IPS-20b (cell line): Measurements from ENCODE around the gene NDFIP1.

Experiments
- H3K27ac ChIP-seq: one replicate; pipeline ENCODE4 v1.5.1; 2013; ENCODE audit warnings: low read length
- H3K27me3 ChIP-seq: 2 replicates; pipeline ENCODE4 v1.6.1; 2013; ENCODE audit warnings: mild to moderate bottlenecking, low read length, inconsistent platforms; ENCODE audit not compliant: insufficient read depth
- H3K36me3 ChIP-seq: 2 replicates; pipeline ENCODE4 v1.6.1; 2013; ENCODE audit warnings: low read depth, mild to moderate bottlenecking, inconsistent platforms, low read length, moderate library complexity; ENCODE audit not compliant: insufficient read depth
- H3K4me1 ChIP-seq: 2 replicates; pipeline ENCODE4 v1.6.1; 2013; ENCODE audit warnings: mild to moderate bottlenecking, control low read depth, inconsistent platforms, low read length, moderate library complexity; ENCODE audit not compliant: insufficient read depth
- H3K4me3 ChIP-seq: 2 replicates; pipeline ENCODE4 v1.5.1; 2013; ENCODE audit warnings: mild to moderate bottlenecking, low read length, inconsistent platforms
- H3K9ac ChIP-seq: 2 replicates; pipeline ENCODE4 v1.6.1; 2013; ENCODE audit warnings: low read depth, mild to moderate bottlenecking, inconsistent platforms, low read length, moderate library complexity
- H3K9me3 ChIP-seq: 2 replicates; pipeline ENCODE4 v1.6.1; 2013; ENCODE audit warnings: mild to moderate bottlenecking, low read depth, low read length, inconsistent platforms; ENCODE audit not compliant: insufficient read depth

NDFIP1 gene

GRCh38 chr5:142125378-142125777 lies 16.8 kb downstream of the NDFIP1 start:
- Histone ChIP-seq H3K27ac (no peak overlapping the region), H3K4me3 (no peak overlapping the region), H3K36me3 (0 out of 2 replicates have a peak, but pooled peaks cover 5% of the 10 kb centered on the region), H3K9me3 (no peaks in the 10 kb centered on the region), H3K9ac (no peak overlapping the region), H3K27me3 (no peaks in the 10 kb centered on the region), H3K4me1 (peaks cover 7% of the 10 kb centered on the region; the same call in 1 of the 2 replicates)

GRCh38 chr5:142125963-142126362 lies 17.4 kb downstream of the NDFIP1 start:
- Histone ChIP-seq H3K9me3 (no peaks in the 10 kb centered on the region), H3K27ac (no peak overlapping the region), H3K4me3 (no peak overlapping the region), H3K36me3 (0 out of 2 replicates have a peak, but pooled peaks cover 5% of the 10 kb centered on the region), H3K27me3 (no peaks in the 10 kb centered on the region), H3K4me1 (peaks cover 7% of the 10 kb centered on the region; the same call in 1 of the 2 replicates), H3K9ac (no peak overlapping the region)

GRCh38 chr5:142128675-142129208 lies 20.2 kb downstream of the NDFIP1 start:
- no peak overlapping the region for H3K4me3 ChIP-seq
- H3K27me3 ChIP-seq, result no peaks in the 10 kb centered on the region
- no peak overlapping the region for H3K9ac ChIP-seq
- H3K9me3 ChIP-seq, result no peaks in the 10 kb centered on the region
- peaks cover 20% of the 10 kb centered on the region; the same call in 1 of the 2 replicates for H3K36me3 ChIP-seq
- peaks cover 7% of the 10 kb centered on the region; the same call in 1 of the 2 replicates for H3K4me1 ChIP-seq
- no peak overlapping the region for H3K27ac ChIP-seq

GRCh38 chr5:142129446-142130066 lies 21.0 kb downstream of the NDFIP1 start:
- Histone ChIP-seq H3K27ac (no peak overlapping the region), H3K4me1 (peaks cover 7% of the 10 kb centered on the region; the same call in 1 of the 2 replicates), H3K9me3 (no peaks in the 10 kb centered on the region), H3K27me3 (no peaks in the 10 kb centered on the region), H3K9ac (no peak overlapping the region), H3K4me3 (no peak overlapping the region), H3K36me3 (peaks cover 23% of the 10 kb centered on the region; the same call in 1 of the 2 replicates)

GRCh38 chr5:142131394-142131793 lies 22.8 kb downstream of the NDFIP1 start:
- Histone ChIP-seq H3K36me3 (peaks cover 34% of the 10 kb centered on the region; the same call in 1 of the 2 replicates), H3K4me3 (no peak overlapping the region), H3K9ac (no peak overlapping the region), H3K4me1 (peaks cover 7% of the 10 kb centered on the region; the same call in 1 of the 2 replicates), H3K27me3 (no peaks in the 10 kb centered on the region), H3K9me3 (no peaks in the 10 kb centered on the region), H3K27ac (no peak overlapping the region)

- peaks cover 41% of the 10 kb centered on the region for H3K36me3 ChIP-seq
- peaks cover 7% of the 10 kb centered on the region; the same call in 1 of the 2 replicates for H3K4me1 ChIP-seq
- no peaks in the 10 kb centered on the region for H3K27me3 ChIP-seq
- H3K9ac ChIP-seq, result no peak overlapping the region
- H3K4me3 ChIP-seq, result no peak overlapping the region
- no peak overlapping the region for H3K27ac ChIP-seq
- no peaks in the 10 kb centered on the region for H3K9me3 ChIP-seq
Measured at GRCh38 chr5:142132916-142133315, 24.3 kb downstream of the NDFIP1 start.

- no peaks in the 10 kb centered on the region for H3K27me3 ChIP-seq
- H3K9ac ChIP-seq, result no peak overlapping the region
- H3K4me3 ChIP-seq, result no peak overlapping the region
- H3K4me1 ChIP-seq, result peaks cover 3% of the 10 kb centered on the region; the same call in 1 of the 2 replicates
- peaks cover 41% of the 10 kb centered on the region for H3K36me3 ChIP-seq
- H3K9me3 ChIP-seq, result no peaks in the 10 kb centered on the region
- no peak overlapping the region for H3K27ac ChIP-seq
Measured at GRCh38 chr5:142133330-142134206, 25.0 kb downstream of the NDFIP1 start.

GRCh38 chr5:142134331-142135010 lies 25.9 kb downstream of the NDFIP1 start:
- H3K4me1 ChIP-seq, result no peaks in the 10 kb centered on the region
- H3K27ac ChIP-seq, result no peak overlapping the region
- H3K36me3 ChIP-seq, result peaks cover 46% of the 10 kb centered on the region
- no peaks in the 10 kb centered on the region for H3K27me3 ChIP-seq
- no peaks in the 10 kb centered on the region for H3K9me3 ChIP-seq
- H3K4me3 ChIP-seq, result no peak overlapping the region
- no peak overlapping the region for H3K9ac ChIP-seq

GRCh38 chr5:142141463-142141862 lies 32.9 kb downstream of the NDFIP1 start:
- no peaks in the 10 kb centered on the region for H3K4me1 ChIP-seq
- no peaks in the 10 kb centered on the region for H3K27me3 ChIP-seq
- H3K4me3 ChIP-seq, result no peak overlapping the region
- no peak overlapping the region for H3K9ac ChIP-seq
- H3K9me3 ChIP-seq, result no peaks in the 10 kb centered on the region
- H3K27ac ChIP-seq, result no peak overlapping the region
- peaks cover 44% of the 10 kb centered on the region for H3K36me3 ChIP-seq

GRCh38 chr5:142143878-142144277 lies 35.3 kb downstream of the NDFIP1 start:
- H3K36me3 ChIP-seq, result peaks cover 53% of the 10 kb centered on the region; the same call in 1 of the 2 replicates
- no peaks in the 10 kb centered on the region for H3K4me1 ChIP-seq

More at GRCh38 chr5:142143878-142144277, 35.3 kb downstream of the NDFIP1 start:
- H3K27ac ChIP-seq, result no peak overlapping the region
- H3K9ac ChIP-seq, result no peak overlapping the region
- H3K4me3 ChIP-seq, result no peak overlapping the region
- H3K27me3 ChIP-seq, result no peaks in the 10 kb centered on the region
- H3K9me3 ChIP-seq, result peaks cover 3% of the 10 kb centered on the region; the same call in 1 of the 2 replicates
